HEK293 (cell line): ENCODE results near the gene DNMT3B.

Source experiments
- BCL6B ChIP-seq: fragments of 450-650 bp; formaldehyde crosslinking; IDR thresholded peaks from 2 replicates; pipeline ENCODE4 v1.5.1; 2017; ENCODE audit warnings: missing biosample characterization, missing genetic modification characterization
- EGR2 ChIP-seq: fragments of 450-650 bp; formaldehyde crosslinking; IDR thresholded peaks from 2 replicates; pipeline ENCODE4 v1.5.1; 2016; ENCODE audit warnings: low read depth, missing biosample characterization, missing genetic modification characterization
- ELK4 ChIP-seq: IDR thresholded peaks from 2 replicates; pipeline ENCODE4 v1.6.1; 2011; ENCODE audit warnings: mild to moderate bottlenecking, low read depth, low read length, borderline replicate concordance
- GLIS1 ChIP-seq: fragments of 450-650 bp; formaldehyde crosslinking; IDR thresholded peaks from 2 replicates; pipeline ENCODE4 v1.5.1; 2016; ENCODE audit warnings: missing biosample characterization, missing genetic modification characterization
- HOXA7 ChIP-seq: sonication (generic); formaldehyde crosslinking; IDR thresholded peaks from 2 replicates; pipeline ENCODE4 v1.8.1; 2022; ENCODE audit warnings: missing genetic modification reagents, borderline replicate concordance
- IKZF3 ChIP-seq: fragments of 450-650 bp; IDR thresholded peaks from 2 replicates; pipeline ENCODE4 v1.5.0; 2018; ENCODE audit warnings: missing biosample characterization, mild to moderate bottlenecking, missing genetic modification characterization, moderate library complexity
- KLF10 ChIP-seq: fragments of 450-650 bp; IDR thresholded peaks from 2 replicates; pipeline ENCODE4 v1.5.1; 2018; ENCODE audit warnings: missing biosample characterization, mild to moderate bottlenecking, missing genetic modification characterization
- KLF16 ChIP-seq: fragments of 450-650 bp; formaldehyde crosslinking; IDR thresholded peaks from 2 replicates; pipeline ENCODE4 v1.5.1; 2017; ENCODE audit warnings: missing biosample characterization, missing genetic modification characterization
- KLF17 ChIP-seq: fragments of 450-650 bp; formaldehyde crosslinking; IDR thresholded peaks from 2 replicates; pipeline ENCODE4 v1.5.1; 2016; ENCODE audit warnings: missing biosample characterization, missing genetic modification characterization
- MEIS1 ChIP-seq: sonication (generic); formaldehyde crosslinking; IDR thresholded peaks from 2 replicates; pipeline ENCODE4 v1.8.1; 2022; ENCODE audit warnings: missing genetic modification reagents, mild to moderate bottlenecking, borderline replicate concordance
- PRDM10 ChIP-seq: fragments of 450-650 bp; formaldehyde crosslinking; IDR thresholded peaks from 2 replicates; pipeline ENCODE4 v1.5.1; 2016; ENCODE audit warnings: missing biosample characterization, missing genetic modification characterization
- RBAK ChIP-seq: fragments of 450-650 bp; formaldehyde crosslinking; IDR thresholded peaks from 2 replicates; pipeline ENCODE4 v1.5.1; 2016; ENCODE audit warnings: missing biosample characterization, missing genetic modification characterization
- SALL2 ChIP-seq: fragments of 450-650 bp; formaldehyde crosslinking; IDR thresholded peaks from 2 replicates; pipeline ENCODE4 v1.5.0; 2017; ENCODE audit warnings: missing biosample characterization, mild to moderate bottlenecking, missing genetic modification characterization, borderline replicate concordance
- ZNF223 ChIP-seq: fragments of 450-650 bp; formaldehyde crosslinking; IDR thresholded peaks from 2 replicates; pipeline ENCODE4 v1.5.1; 2016; ENCODE audit warnings: missing biosample characterization, missing genetic modification characterization
- ZNF280D ChIP-seq: fragments of 450-650 bp; formaldehyde crosslinking; IDR thresholded peaks from 2 replicates; pipeline ENCODE4 v1.5.1; 2016; ENCODE audit warnings: missing biosample characterization, missing genetic modification characterization
- ZNF302 ChIP-seq: fragments of 450-650 bp; formaldehyde crosslinking; IDR thresholded peaks from 2 replicates; pipeline ENCODE4 v1.5.1; 2016; ENCODE audit warnings: missing biosample characterization, missing genetic modification characterization, low read depth
- ZNF362 ChIP-seq: fragments of 450-650 bp; formaldehyde crosslinking; IDR thresholded peaks from 2 replicates; pipeline ENCODE4 v1.5.1; 2016; ENCODE audit warnings: missing biosample characterization, missing genetic modification characterization
- ZNF398 ChIP-seq: fragments of 450-650 bp; formaldehyde crosslinking; IDR thresholded peaks from 2 replicates; pipeline ENCODE4 v1.5.1; 2017; ENCODE audit warnings: missing biosample characterization, missing genetic modification characterization
- ZNF510 ChIP-seq: fragments of 450-650 bp; formaldehyde crosslinking; IDR thresholded peaks from 2 replicates; pipeline ENCODE4 v1.5.1; 2018; ENCODE audit warnings: mild to moderate bottlenecking, missing genetic modification characterization, missing biosample characterization; ENCODE audit not compliant: insufficient replicate concordance
- ZNF621 ChIP-seq: fragments of 450-650 bp; formaldehyde crosslinking; IDR thresholded peaks from 2 replicates; pipeline ENCODE4 v1.5.1; 2017; ENCODE audit warnings: missing biosample characterization, missing genetic modification characterization
- ZNF623 ChIP-seq: fragments of 450-650 bp; formaldehyde crosslinking; IDR thresholded peaks from 2 replicates; pipeline ENCODE4 v1.5.1; 2016; ENCODE audit warnings: missing biosample characterization, missing genetic modification characterization
- ZNF624 ChIP-seq: fragments of 450-650 bp; formaldehyde crosslinking; IDR thresholded peaks from 2 replicates; pipeline ENCODE4 v1.5.1; 2017; ENCODE audit warnings: missing biosample characterization, missing genetic modification characterization
- ZNF639 ChIP-seq: fragments of 450-650 bp; formaldehyde crosslinking; IDR thresholded peaks from 2 replicates; pipeline ENCODE4 v1.5.1; 2016; ENCODE audit warnings: missing biosample characterization, missing genetic modification characterization
- ZXDB ChIP-seq: fragments of 450-650 bp; formaldehyde crosslinking; IDR thresholded peaks from 2 replicates; pipeline ENCODE4 v1.5.1; 2016; ENCODE audit warnings: missing biosample characterization, missing genetic modification characterization

DNMT3B gene

GRCh38 chr20:32808438-32808837 lies 46.3 kb downstream of the DNMT3B start (continued):
- TF ChIP-seq PRDM10 (tag by site-specific recombination), result peak; percentile 70
- no peak for TF ChIP-seq BCL6B
- TF ChIP-seq KLF17 (tag by site-specific recombination), result peak; percentile 60; the same call in 1 of the 2 replicates
- no peak for TF ChIP-seq ZNF621 (tag by site-specific recombination)
- no peak for TF ChIP-seq ZNF639
- no peak for TF ChIP-seq EGR2 (tag by site-specific recombination)
- TF ChIP-seq SALL2 (tag by site-specific recombination), result no peak
- no peak for TF ChIP-seq RBAK (tag by site-specific recombination)
- no peak for TF ChIP-seq KLF10
- TF ChIP-seq GLIS1, result peak; percentile 97
- peak; percentile 89 for TF ChIP-seq ZNF398
- TF ChIP-seq ZNF624 (tag by site-specific recombination), result no peak
- no peak for TF ChIP-seq ZNF280D (tag by site-specific recombination)
- TF ChIP-seq IKZF3, result no peak
- TF ChIP-seq MEIS1 (CRISPR knock-in tag), result no peak
- 0 out of 2 replicates have a peak, but pooled peaks have one; percentile 22 for TF ChIP-seq ZNF362 (tag by site-specific recombination)
- TF ChIP-seq ELK4, result no peak
- TF ChIP-seq ZNF623, result no peak
- no peak for TF ChIP-seq ZNF223
- TF ChIP-seq ZXDB (tag by site-specific recombination), result no peak
- no peak for TF ChIP-seq ZNF510 (tag by site-specific recombination)
- TF ChIP-seq KLF16 (tag by site-specific recombination), result no peak
- no peak for TF ChIP-seq HOXA7 (CRISPR knock-in tag)
- no peak for TF ChIP-seq ZNF302 (tag by site-specific recombination)
